ENCODE measurements around the gene ETV7.
"Not testable (repeated sequence)": the region's sequence is repeated elsewhere in the genome, so short reads cannot be mapped to it uniquely, and the experiment has no call there.

ETV7 gene

GRCh38 chr6:36387440-36388303 lies at the start of gene ETV7:
TSS of gene ETV7 (minus strand) at chr6:36387669. CDS start at chr6:36387541, 128 bp downstream.
- peak; percentile 61 for DNase-seq

- no peak for DNase-seq
Measured at GRCh38 chr6:36436466-36436865, 49.0 kb upstream of the ETV7 start.

- DNase-seq = no peak
Measured at GRCh38 chr6:36432151-36432671, 44.7 kb upstream of the ETV7 start.

- DNase-seq = no peak
Measured at GRCh38 chr6:36431197-36431596, 43.7 kb upstream of the ETV7 start.

- no peak for DNase-seq
Measured at GRCh38 chr6:36430351-36430750, 42.9 kb upstream of the ETV7 start.

- no peak for DNase-seq
Measured at GRCh38 chr6:36428911-36429310, 41.4 kb upstream of the ETV7 start.

GRCh38 chr6:36426622-36427021 lies 39.2 kb upstream of the ETV7 start:
- no peak for DNase-seq

- peak; percentile 98 for DNase-seq
Measured at GRCh38 chr6:36423101-36423824, 35.8 kb upstream of the ETV7 start.

- no peak for DNase-seq
Measured at GRCh38 chr6:36422714-36423100, 35.2 kb upstream of the ETV7 start.

GRCh38 chr6:36419310-36419709 lies 31.8 kb upstream of the ETV7 start:
- no peak for DNase-seq

- DNase-seq = no peak
Measured at GRCh38 chr6:36418558-36418957, 31.1 kb upstream of the ETV7 start.

GRCh38 chr6:36414481-36414880 lies 27.0 kb upstream of the ETV7 start:
- no peak for DNase-seq

- DNase-seq = no peak
Measured at GRCh38 chr6:36413489-36414480, 26.3 kb upstream of the ETV7 start.

GRCh38 chr6:36409718-36410117 lies 22.2 kb upstream of the ETV7 start:
- DNase-seq = not testable (repeated sequence)

- no peak for DNase-seq
Measured at GRCh38 chr6:36404164-36404563, 16.7 kb upstream of the ETV7 start.

GRCh38 chr6:36402481-36402880 lies 15.0 kb upstream of the ETV7 start:
- no peak for DNase-seq

GRCh38 chr6:36399970-36400369 lies 12.5 kb upstream of the ETV7 start:
- no peak for DNase-seq

- DNase-seq = no peak
Measured at GRCh38 chr6:36392621-36393020, 5.2 kb upstream of the ETV7 start.

GRCh38 chr6:36389353-36389752 lies 1.9 kb upstream of the ETV7 start:
- DNase-seq = no peak

GRCh38 chr6:36386495-36387439 lies 702 bp downstream of the ETV7 start:
- DNase-seq = peak; percentile 28

GRCh38 chr6:36384095-36384494 lies 3.4 kb downstream of the ETV7 start:
- no peak for DNase-seq

- DNase-seq = peak; percentile 44
Measured at GRCh38 chr6:36383606-36384005, 3.9 kb downstream of the ETV7 start.

Measured in activated naive CD4-positive, alpha-beta T cell treated with Interleukin-2 at 50 U/mL for 16 hours (primary cell).